HG03280 (cell line): ENCODE results near the gene GALNT17.
"Not testable (repeated sequence)": the region's sequence is repeated elsewhere in the genome, so short reads cannot be mapped to it uniquely, and the experiment has no call there.

Experiments
- ATAC-seq: cut with Tn5 transposase; IDR thresholded peaks from one replicate; pipeline ENCODE4 v1.9.1; 2021; ENCODE audit warnings: mild to moderate bottlenecking, moderate library complexity; ENCODE audit not compliant: unreplicated experiment

Gene GALNT17

DNA sequence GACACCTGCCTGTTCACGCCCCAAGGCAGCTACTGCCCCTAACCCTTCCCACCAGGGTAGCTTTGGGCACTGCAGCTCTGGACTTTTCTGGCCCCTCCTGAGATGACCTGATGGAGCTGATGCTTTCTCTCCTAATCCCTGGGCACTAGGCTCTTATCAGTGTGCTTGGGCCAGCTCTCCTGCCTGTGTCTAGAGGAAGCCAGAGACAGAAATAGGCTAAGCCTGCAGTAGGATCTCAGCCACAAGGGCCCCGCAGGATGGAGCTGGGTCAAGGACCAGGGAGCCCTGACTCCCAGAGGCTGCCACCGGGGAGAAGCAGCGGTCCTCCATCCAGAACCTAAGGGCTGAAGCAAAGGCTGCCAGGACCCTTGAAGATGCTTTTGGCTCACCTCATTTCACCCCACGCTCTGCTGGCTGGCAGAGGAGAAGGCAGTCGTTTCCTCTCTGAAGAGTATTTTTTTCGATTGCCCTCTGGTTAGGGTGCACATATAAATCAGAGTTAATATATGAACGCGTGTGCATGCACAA lies 580.8 kb downstream of the GALNT17 start:
- no peak for ATAC-seq

DNA sequence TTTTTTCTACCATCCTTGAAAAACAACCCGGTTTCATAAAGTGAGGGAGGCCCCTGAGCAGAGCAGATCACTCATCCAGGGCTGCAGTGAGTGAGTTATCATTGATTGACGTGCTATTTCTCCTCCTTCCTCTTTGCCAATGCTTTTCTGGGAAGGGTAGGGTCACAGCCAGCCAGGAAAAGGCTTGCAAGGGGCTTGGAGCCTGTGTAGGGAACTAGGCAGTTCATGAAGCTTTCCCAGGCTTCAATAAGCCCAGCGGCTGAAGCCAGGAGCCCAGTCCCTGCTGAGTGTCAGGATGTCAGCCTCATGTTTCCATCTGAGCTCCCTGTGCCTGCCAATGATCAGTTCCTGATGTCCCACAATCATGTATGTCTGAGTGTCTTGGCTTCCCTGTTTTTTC lies 584.7 kb downstream of the GALNT17 start:
- ATAC-seq = no peak

- ATAC-seq = no peak
Measured at GRCh38 chr7:71718563-71718962, 586.6 kb downstream of the GALNT17 start.

GRCh38 chr7:71721742-71722141 lies 589.8 kb downstream of the GALNT17 start:
- no peak for ATAC-seq

GRCh38 chr7:71723859-71724258 lies 591.9 kb downstream of the GALNT17 start:
- no peak for ATAC-seq

GRCh38 chr7:71727347-71727746 lies 595.4 kb downstream of the GALNT17 start:
- ATAC-seq = no peak

DNA sequence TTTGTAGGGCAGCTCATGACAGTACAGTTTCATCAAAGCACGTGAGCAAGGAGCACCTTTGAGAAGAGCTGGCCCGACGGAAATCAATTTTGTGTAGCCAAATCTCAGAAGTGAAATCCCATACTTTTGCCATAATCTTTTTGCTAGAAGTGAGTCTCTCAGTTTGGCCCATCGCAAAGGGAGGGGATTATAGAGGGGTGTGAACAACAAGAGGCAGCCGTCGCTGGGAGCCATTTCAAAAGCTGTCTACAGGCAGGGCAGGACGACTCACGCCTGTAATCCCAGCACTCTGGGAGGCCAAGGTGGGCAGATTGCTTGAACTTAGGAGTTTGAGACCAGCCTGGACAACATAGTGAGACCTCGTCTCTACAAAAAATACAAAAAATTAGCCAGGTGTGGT lies 599.8 kb downstream of the GALNT17 start:
- no peak for ATAC-seq

GRCh38 chr7:71733107-71733870 lies 601.3 kb downstream of the GALNT17 start:
- ATAC-seq = no peak

GRCh38 chr7:71735961-71736556 lies 604.1 kb downstream of the GALNT17 start:
- no peak for ATAC-seq

GRCh38 chr7:71737931-71738540 lies 606.1 kb downstream of the GALNT17 start:
- ATAC-seq = not testable (repeated sequence)

DNA sequence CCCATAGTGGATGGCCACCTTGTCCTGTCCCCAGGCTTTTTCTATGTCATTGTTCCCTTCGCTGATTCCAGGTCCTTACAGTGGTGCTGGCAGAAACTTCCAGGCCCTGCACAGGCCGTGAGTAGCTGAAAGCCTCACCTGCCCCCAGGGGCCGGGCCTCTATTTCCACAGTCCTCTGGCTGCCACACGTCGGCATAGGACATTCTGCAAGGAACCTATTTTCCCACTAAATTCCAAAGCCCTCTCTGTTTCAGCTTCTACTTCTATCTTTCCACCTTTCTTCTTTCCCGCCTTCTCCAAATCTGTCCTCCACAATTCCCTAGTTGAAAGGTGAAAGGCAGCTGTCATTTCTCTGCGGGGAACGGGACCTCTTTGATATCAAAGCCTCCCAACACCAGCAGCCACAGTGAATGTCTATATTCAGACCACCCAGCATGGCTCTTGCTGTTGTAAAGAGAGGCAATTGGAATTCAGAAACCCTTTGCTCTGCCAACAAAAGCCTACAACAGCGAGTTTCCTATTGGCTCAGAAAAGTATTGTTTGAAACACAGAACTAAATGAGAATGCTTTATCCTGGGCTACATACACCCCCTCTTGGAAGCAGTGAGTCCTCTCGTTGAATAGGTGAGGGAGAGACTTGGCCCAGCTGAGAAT lies 607.7 kb downstream of the GALNT17 start:
- ATAC-seq = no peak

GRCh38 chr7:71740174-71740560 lies 608.2 kb downstream of the GALNT17 start:
- ATAC-seq = no peak

DNA sequence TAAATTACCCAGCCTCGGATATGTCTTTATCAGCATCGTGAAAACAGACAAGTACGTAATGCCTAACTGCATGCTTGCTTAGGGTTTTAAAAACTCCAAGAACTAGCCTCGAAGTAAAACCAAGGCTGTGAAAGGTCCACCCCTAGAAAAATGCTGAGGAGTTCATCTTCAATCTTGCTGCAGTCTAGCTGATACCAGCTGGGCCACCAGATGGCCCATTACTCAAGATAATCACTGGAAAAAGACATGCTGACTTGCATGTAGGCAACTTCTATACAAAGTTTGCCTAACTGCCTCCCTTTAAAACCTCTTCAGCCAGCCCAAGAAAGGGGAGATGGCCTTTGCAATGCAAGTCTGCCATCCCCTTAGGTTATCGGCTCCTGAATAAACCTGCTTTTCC lies 614.1 kb downstream of the GALNT17 start:
- ATAC-seq = no peak

DNA sequence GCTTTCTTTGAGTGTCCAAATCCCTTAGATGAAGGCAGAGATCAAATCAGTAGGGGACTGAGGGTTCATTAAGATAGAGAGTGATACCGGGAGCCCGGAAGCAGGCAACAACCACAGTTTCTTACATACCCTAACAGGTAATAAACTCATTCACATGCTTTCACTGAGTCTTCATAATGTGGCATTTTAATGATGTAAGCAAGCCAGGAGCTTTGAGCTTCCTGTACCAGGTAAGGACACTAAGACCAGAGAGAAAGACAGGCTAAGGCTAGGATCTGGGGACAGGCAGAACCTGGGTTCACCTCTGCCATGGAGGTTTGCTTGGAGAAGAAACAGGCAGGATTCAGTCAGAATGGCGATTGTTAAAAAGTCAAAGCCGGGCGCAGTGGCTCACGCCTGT lies 618.3 kb downstream of the GALNT17 start:
- no peak for ATAC-seq

DNA sequence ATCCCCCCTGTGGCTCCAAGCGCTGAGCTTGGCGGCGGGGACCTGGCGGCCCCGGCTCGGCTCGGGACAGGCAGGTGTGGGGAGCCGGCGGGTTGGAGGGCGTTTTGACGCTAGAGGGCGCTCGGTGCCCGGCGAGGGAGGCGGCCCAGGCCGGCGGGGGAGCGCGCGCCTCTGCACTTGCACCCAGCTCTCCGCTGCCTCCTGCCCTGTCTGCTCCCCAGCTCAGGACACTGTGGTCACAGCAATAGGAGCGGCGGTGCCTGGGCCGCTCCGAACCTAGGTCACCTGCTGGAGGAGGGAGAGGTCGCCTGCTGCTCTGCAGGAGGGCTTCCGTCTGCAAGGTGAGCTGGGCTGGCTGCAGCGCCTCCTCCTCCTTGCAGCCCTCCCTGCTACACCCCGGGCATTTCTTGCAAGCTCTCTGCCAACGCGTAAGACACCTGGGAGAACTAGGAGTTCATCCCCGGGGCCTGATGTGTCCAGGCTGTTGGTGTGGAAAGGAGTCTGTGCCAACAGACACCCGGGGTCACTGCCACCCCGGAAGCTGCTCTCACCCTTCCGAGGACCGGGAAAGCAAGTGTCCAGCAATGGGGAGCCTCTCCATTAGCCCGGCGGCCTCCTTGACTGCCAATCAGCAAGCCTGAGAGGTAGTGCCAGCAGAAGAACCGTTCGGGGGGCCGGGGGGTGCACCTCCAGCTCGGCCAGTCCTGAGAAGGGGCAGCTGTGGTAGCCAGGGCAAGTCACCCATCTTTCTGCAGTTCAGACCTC lies 620.4 kb downstream of the GALNT17 start:
- no peak for ATAC-seq

- no peak for ATAC-seq
Measured at GRCh38 chr7:71753236-71753635, 621.3 kb downstream of the GALNT17 start.

DNA sequence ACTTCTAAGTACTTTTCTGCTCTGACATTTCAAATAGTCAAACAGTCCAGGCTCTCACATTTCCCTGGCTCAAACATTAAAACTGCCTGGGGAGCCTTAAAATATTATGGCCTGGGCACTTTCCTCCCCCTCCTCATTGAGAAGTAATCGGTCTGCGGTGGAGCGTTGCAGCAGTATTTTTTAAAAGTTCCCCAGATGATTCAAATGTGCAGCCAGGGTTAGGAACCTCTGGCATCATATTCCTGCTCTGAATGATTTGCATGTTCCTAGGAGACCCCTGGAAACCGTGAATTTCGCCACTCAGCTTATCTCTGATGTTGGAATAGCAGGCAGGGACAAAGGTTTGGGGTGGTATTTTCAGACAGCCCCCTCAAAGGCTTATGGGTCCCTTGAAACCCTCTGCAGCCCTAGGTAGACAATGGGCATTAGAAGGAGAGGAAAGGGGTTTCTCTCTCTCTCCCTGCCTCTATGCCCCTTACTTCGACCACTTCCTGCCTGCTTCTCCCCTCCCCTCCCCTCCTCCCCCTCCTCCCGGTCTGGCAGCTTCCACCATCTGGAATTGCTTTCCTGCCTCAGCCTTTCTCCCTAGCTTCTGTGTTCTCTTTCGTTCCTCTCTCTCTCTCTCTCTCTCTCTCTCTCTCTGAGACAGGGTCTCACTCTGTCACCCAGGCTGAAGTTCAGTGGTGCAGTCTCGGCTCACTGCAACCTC lies 622.2 kb downstream of the GALNT17 start:
- no peak for ATAC-seq

- no peak for ATAC-seq
Measured at GRCh38 chr7:71754828-71755227, 622.9 kb downstream of the GALNT17 start.

DNA sequence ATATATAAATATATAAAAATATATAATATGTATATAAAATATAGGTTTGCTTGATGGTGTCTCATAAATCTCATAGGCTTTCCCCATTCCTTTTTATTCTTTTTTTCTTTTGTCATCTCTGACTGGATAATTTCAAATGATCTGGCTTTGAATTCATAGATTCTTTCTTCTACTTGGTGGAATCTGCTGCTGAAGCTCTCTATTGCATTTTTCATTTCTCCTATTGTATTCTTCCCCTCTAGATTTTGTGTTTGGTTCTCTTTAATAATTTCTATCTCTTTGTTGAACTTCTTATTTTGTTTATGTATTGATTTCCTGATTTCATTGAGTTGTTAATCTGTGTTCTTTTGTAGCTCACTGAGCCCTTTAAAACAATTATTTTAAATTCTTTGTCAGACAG lies 629.4 kb downstream of the GALNT17 start:
- ATAC-seq = no peak
